NCI-H2081 (cell line): Measurements from ENCODE around the gene GABPB1.
"Not testable (repeated sequence)": the region's sequence is repeated elsewhere in the genome, so short reads cannot be mapped to it uniquely, and the experiment has no call there.

ENCODE experiments used
- DNase-seq, 2 experiments: peaks; one replicate each; lab custom pipeline; 2025; lab: John Stamatoyannopoulos, UW

The GABPB1 gene

GRCh38 chr15:50354838-50355618 lies at the start of gene GABPB1:
GABPB1 (minus strand) TSS chr15:50355198; CDS start chr15:50309798, 45,400 bp downstream.
- peak; percentile 85 to 92 for DNase-seq

- DNase-seq, result not testable (repeated sequence)
Measured at GRCh38 chr15:50391561-50391960, 36.6 kb upstream of the GABPB1 start.

- no peak for DNase-seq
Measured at GRCh38 chr15:50390554-50391264, 35.7 kb upstream of the GABPB1 start.

- not testable (repeated sequence) for DNase-seq
Measured at GRCh38 chr15:50382408-50382807, 27.4 kb upstream of the GABPB1 start.

GRCh38 chr15:50381438-50381837 lies 26.4 kb upstream of the GABPB1 start:
- DNase-seq, result no peak

GRCh38 chr15:50380089-50380488 lies 25.1 kb upstream of the GABPB1 start:
- no peak for DNase-seq

GRCh38 chr15:50379413-50379812 lies 24.4 kb upstream of the GABPB1 start:
- not testable (repeated sequence) for DNase-seq

- no peak for DNase-seq
Measured at GRCh38 chr15:50378776-50379175, 23.8 kb upstream of the GABPB1 start.

- no peak for DNase-seq
Measured at GRCh38 chr15:50377867-50378751, 23.1 kb upstream of the GABPB1 start.

- DNase-seq, result not testable (repeated sequence)
Measured at GRCh38 chr15:50369564-50369963, 14.6 kb upstream of the GABPB1 start.

GRCh38 chr15:50365971-50366370 lies 11.0 kb upstream of the GABPB1 start:
- no peak for DNase-seq

- no peak for DNase-seq
Measured at GRCh38 chr15:50365570-50365969, 10.6 kb upstream of the GABPB1 start.

GRCh38 chr15:50363612-50364011 lies 8.6 kb upstream of the GABPB1 start:
- no peak for DNase-seq

GRCh38 chr15:50361756-50362155 lies 6.8 kb upstream of the GABPB1 start:
- DNase-seq, result no peak

- peak in 1 of 2 experiments; percentile 15 for DNase-seq
Measured at GRCh38 chr15:50358845-50359244, 3.8 kb upstream of the GABPB1 start.

- no peak for DNase-seq
Measured at GRCh38 chr15:50355980-50356379, 982 bp upstream of the GABPB1 start.

GRCh38 chr15:50355619-50355905 lies 564 bp upstream of the GABPB1 start:
- DNase-seq, result no peak

- peak; percentile 16 to 56 for DNase-seq
Measured at GRCh38 chr15:50353975-50354837, 792 bp downstream of the GABPB1 start.

GRCh38 chr15:50353251-50353974 lies 1.6 kb downstream of the GABPB1 start:
- DNase-seq, result no peak

GRCh38 chr15:50350621-50351020 lies 4.4 kb downstream of the GABPB1 start:
- DNase-seq, result no peak

GRCh38 chr15:50345298-50345697 lies 9.7 kb downstream of the GABPB1 start:
- no peak for DNase-seq
